HuH-7.5 (cell line): ENCODE results near the gene PCAT6.
A peak's percentile ranks its signal among the peaks of the same experiment; 100 is the strongest.
"Not testable (repeated sequence)": the region's sequence is repeated elsewhere in the genome, so short reads cannot be mapped to it uniquely, and the experiment has no call there.

Source experiments
- DNase-seq: peaks from one replicate; pipeline ENCODE4 v3.0.0; 2011; ENCODE audit warnings: low spot score

Gene PCAT6

GRCh38 chr1:202807451-202807925 is 3.3 kb upstream of the PCAT6 start:
- DNase-seq: peak; percentile 62

- peak; percentile 57 for DNase-seq
Observed at GRCh38 chr1:202807926-202808757, 2.6 kb upstream of the PCAT6 start, which contains the start of gene KDM5B. KDM5B (minus strand) TSS chr1:202808421; CDS start chr1:202808305, 116 bp downstream.

GRCh38 chr1:202809597-202810159 is 1.1 kb upstream of the PCAT6 start:
- DNase-seq: no peak

- DNase-seq: no peak
Observed at GRCh38 chr1:202810193-202810614, 550 bp upstream of the PCAT6 start.

GRCh38 chr1:202811296-202812175 is 782 bp downstream of the PCAT6 start:
- no peak for DNase-seq

- DNase-seq: no peak
Observed at GRCh38 chr1:202812176-202813026, 1.6 kb downstream of the PCAT6 start.

- DNase-seq: no peak
Observed at GRCh38 chr1:202815120-202815519, 4.4 kb downstream of the PCAT6 start.

- no peak for DNase-seq
Observed at GRCh38 chr1:202818819-202819218, 8.1 kb downstream of the PCAT6 start.

- no peak for DNase-seq
Observed at GRCh38 chr1:202821467-202821866, 10.7 kb downstream of the PCAT6 start.

- no peak for DNase-seq
Observed at GRCh38 chr1:202825748-202826147, 15.0 kb downstream of the PCAT6 start.

- DNase-seq: not testable (repeated sequence)
Observed at GRCh38 chr1:202829223-202829622, 18.5 kb downstream of the PCAT6 start.

- DNase-seq: no peak
Observed at GRCh38 chr1:202831906-202832305, 21.2 kb downstream of the PCAT6 start.

- DNase-seq: no peak
Observed at GRCh38 chr1:202834771-202835547, 24.2 kb downstream of the PCAT6 start.

GRCh38 chr1:202835548-202836072 is 24.9 kb downstream of the PCAT6 start:
- no peak for DNase-seq

- peak; percentile 29 for DNase-seq
Observed at GRCh38 chr1:202836623-202837403, 26.1 kb downstream of the PCAT6 start.

- no peak for DNase-seq
Observed at GRCh38 chr1:202837746-202838262, 27.1 kb downstream of the PCAT6 start.

- DNase-seq: no peak
Observed at GRCh38 chr1:202843081-202843480, 32.3 kb downstream of the PCAT6 start.

- DNase-seq: no peak
Observed at GRCh38 chr1:202844259-202844658, 33.5 kb downstream of the PCAT6 start.

GRCh38 chr1:202844935-202845334 is 34.2 kb downstream of the PCAT6 start:
- DNase-seq: no peak
